ENCODE results near the gene STARD13. TPM values are rescaled to one million over a fixed set of nuclear protein-coding genes. Genes with fewer than 3 reads are reported as not detected.
A peak's percentile ranks its signal among the peaks of the same experiment; 100 is the strongest.

The STARD13 gene
- total and polyA plus RNA-seq, 8 donors: 4.4 to 158 (median 44.0) TPM

DNA sequence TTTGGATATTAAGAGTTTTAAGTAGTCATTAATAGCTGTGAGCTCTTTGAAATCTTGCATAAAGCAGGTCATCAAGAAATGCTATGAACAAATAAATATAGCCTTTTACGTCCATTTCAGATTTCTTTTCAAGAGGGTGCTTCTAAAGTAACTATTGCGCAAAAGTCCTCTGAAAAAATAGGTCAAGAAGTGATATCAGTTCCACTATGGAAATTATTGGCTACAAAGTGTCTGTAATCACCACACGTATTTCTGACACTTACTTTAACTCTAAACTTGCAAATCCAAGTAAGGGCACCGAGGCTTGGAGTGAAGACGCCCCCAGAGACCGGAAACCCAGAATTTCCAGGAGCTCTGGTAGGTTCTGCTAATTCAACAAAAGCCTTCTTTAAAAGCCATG, 44.9 kb upstream of the STARD13 start:
- WGBS, 5 donors: 75 to 86% (median 79%) methylated on average over 6 of the region's 6 CpGs
- no peak overlapping the region for H3K27ac ChIP-seq
- no peak for TF ChIP-seq EP300 (IDR thresholded peaks at IDR 0.05)
- TF ChIP-seq, protein P1, sequence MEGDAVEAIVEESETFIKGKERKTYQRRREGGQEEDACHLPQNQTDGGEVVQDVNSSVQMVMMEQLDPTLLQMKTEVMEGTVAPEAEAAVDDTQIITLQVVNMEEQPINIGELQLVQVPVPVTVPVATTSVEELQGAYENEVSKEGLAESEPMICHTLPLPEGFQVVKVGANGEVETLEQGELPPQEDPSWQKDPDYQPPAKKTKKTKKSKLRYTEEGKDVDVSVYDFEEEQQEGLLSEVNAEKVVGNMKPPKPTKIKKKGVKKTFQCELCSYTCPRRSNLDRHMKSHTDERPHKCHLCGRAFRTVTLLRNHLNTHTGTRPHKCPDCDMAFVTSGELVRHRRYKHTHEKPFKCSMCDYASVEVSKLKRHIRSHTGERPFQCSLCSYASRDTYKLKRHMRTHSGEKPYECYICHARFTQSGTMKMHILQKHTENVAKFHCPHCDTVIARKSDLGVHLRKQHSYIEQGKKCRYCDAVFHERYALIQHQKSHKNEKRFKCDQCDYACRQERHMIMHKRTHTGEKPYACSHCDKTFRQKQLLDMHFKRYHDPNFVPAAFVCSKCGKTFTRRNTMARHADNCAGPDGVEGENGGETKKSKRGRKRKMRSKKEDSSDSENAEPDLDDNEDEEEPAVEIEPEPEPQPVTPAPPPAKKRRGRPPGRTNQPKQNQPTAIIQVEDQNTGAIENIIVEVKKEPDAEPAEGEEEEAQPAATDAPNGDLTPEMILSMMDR (IDR thresholded peaks at IDR 0.05): no peak
- TF ChIP-seq POLR2A (IDR thresholded peaks at IDR 0.05): no peak
- no peak for TF ChIP-seq POLR2AphosphoS5 (IDR thresholded peaks at IDR 0.05)
- H3K27me3 ChIP-seq: no peaks in the 10 kb centered on the region
- no peaks in the 10 kb centered on the region for H3K9me3 ChIP-seq
- H3K4me3 ChIP-seq: no peak overlapping the region
- no peaks in the 10 kb centered on the region for H3K4me1 ChIP-seq
- no peak for DNase-seq
- no peaks in the 10 kb centered on the region for H3K36me3 ChIP-seq
- intact Hi-C loops (cut with DNase I; ENCODE audit: low total_unique reads): no loop called here

DNA sequence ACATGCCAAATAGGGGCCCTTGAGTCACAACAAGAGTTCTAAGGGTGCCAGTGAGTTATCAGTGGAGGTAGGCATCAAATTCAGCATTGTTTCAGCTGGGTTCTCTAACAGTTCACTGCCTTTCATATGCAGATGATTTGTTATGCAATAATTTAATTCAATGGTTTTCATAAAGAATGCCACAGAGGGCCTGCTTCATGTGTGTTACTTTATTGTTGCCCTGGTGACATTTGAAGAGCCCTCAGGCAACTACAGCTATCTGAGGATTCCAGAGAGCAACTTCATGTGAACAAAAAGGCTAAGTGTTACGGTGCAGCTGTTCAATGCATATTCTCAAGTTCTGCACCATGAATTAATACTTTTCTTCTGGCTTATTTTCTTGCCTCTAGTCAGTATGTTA, 43.1 kb upstream of the STARD13 start:
- Histone ChIP-seq H3K27ac (no peak overlapping the region), H3K4me3 (no peak overlapping the region), H3K9me3 (no peaks in the 10 kb centered on the region), H3K4me1 (peaks cover 0 to 5% (median 2%) of the 10 kb centered on the region in 4 donors), H3K27me3 (no peaks in the 10 kb centered on the region), H3K36me3 (no peaks in the 10 kb centered on the region)
- 86 to 100% (median 97%) methylated on average over 1 of the region's 1 CpG for WGBS, 5 donors
- intact Hi-C loops (cut with DNase I; ENCODE audit: low total_unique reads): no loop called here
- DNase-seq: peak in 1 of 2 donors; percentile 44
- TF ChIP-seq, protein P1 (IDR thresholded peaks at IDR 0.05): no peak
- TF ChIP-seq EP300 (IDR thresholded peaks at IDR 0.05): no peak
- TF ChIP-seq POLR2A (IDR thresholded peaks at IDR 0.05): no peak
- TF ChIP-seq POLR2AphosphoS5 (IDR thresholded peaks at IDR 0.05): no peak

DNA sequence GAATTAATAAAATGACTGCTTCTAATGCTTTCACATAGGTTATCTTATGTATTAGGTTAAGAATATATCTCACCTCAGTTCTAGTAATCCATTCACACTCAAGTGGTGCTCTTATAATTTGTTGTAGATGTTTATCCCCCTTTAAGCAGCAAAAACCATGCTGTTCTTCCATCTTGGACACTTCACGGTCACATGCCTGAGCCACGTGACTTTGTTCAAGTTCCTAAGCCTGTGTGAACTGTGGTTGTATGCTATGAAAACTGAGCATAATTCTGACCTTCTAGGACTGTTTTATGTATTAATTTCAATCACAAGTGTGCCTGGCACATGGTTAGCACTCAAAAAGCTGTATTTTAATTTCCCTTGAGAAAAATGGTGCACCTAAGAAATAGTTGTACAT, 41.2 kb upstream of the STARD13 start:
- H3K27me3 ChIP-seq: no peaks in the 10 kb centered on the region
- WGBS, 5 donors: 95 to 100% (median 96%) methylated on average over 2 of the region's 2 CpGs
- no peak overlapping the region for H3K27ac ChIP-seq
- TF ChIP-seq POLR2AphosphoS5 (IDR thresholded peaks at IDR 0.05) (no peak), EP300 (IDR thresholded peaks at IDR 0.05) (no peak), POLR2A (IDR thresholded peaks at IDR 0.05) (no peak)
- TF ChIP-seq, protein P1 (IDR thresholded peaks at IDR 0.05): no peak
- H3K4me3 ChIP-seq: no peak overlapping the region
- intact Hi-C loops (cut with DNase I; ENCODE audit: low total_unique reads): no loop called here
- no peaks in the 10 kb centered on the region for H3K36me3 ChIP-seq
- H3K9me3 ChIP-seq: no peaks in the 10 kb centered on the region
- DNase-seq: no peak
- H3K4me1 ChIP-seq: peaks cover 0 to 15% (median 5%) of the 10 kb centered on the region in 4 donors

DNA sequence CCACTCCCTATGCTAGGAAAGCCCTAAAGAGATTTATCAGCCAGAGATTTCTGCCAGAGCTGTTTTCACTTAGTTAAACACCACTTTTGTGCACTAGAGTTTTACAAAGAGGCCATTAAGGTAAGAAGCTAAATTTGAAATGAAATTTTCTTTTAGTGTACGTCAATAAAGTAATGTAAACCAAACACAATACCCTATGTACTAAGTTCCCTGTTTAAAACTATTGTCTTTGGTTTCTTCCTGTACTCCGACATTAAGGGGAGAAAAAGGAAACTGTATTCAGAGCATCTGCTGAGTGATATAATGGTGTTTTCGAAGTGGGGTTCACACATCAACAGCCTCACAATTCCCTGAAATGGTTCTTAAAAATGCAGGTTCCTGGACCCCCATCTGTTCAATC, 40.7 kb upstream of the STARD13 start:
- H3K4me3 ChIP-seq: no peak overlapping the region
- H3K27ac ChIP-seq: no peak overlapping the region
- H3K27me3 ChIP-seq: no peaks in the 10 kb centered on the region
- peaks cover 0 to 15% (median 5%) of the 10 kb centered on the region in 4 donors for H3K4me1 ChIP-seq
- no peaks in the 10 kb centered on the region for H3K9me3 ChIP-seq
- no peaks in the 10 kb centered on the region for H3K36me3 ChIP-seq
- no peak for DNase-seq
- TF ChIP-seq EP300 (IDR thresholded peaks at IDR 0.05) (no peak), POLR2AphosphoS5 (IDR thresholded peaks at IDR 0.05) (no peak), POLR2A (IDR thresholded peaks at IDR 0.05) (no peak)
- TF ChIP-seq, protein P1 (IDR thresholded peaks at IDR 0.05): no peak
- WGBS, 5 donors: 64 to 82% (median 82%) methylated on average over 3 of the region's 3 CpGs
- intact Hi-C loops (cut with DNase I; ENCODE audit: low total_unique reads): no loop called here

All from stomach (tissue), 9 donors.